SK-N-SH treated with all-trans-retinoic acid at 6 μM for 48 hours (cell line): ENCODE data around the gene INPP5J.

Source experiments
- ARNTL ChIP-seq: fragments of 450-650 bp; formaldehyde crosslinking; IDR thresholded peaks from 2 replicates; pipeline ENCODE4 v1.5.0; 2020; ENCODE audit warnings: low read depth, mild to moderate bottlenecking, moderate library complexity, borderline replicate concordance
- BACH2 ChIP-seq: fragments of 250-450 bp; sonication (Bioruptor Pico); IDR thresholded peaks from 2 replicates; pipeline ENCODE4 v1.9.0; 2021; ENCODE audit warnings: mild to moderate bottlenecking, borderline replicate concordance
- CSDC2 ChIP-seq: fragments of 250-450 bp; sonication (Bioruptor Pico); IDR thresholded peaks from 2 replicates; pipeline ENCODE4 v1.5.0; 2020; ENCODE audit warnings: mild to moderate bottlenecking, moderate library complexity
- GLIS3 ChIP-seq: fragments of 250-450 bp; sonication (Bioruptor Pico); IDR thresholded peaks from 2 replicates; pipeline ENCODE4 v1.5.0; 2020; ENCODE audit warnings: mild to moderate bottlenecking, moderate library complexity
- OSR1 ChIP-seq: fragments of 250-450 bp; sonication (Bioruptor Pico); IDR thresholded peaks from 2 replicates; pipeline ENCODE4 v1.8.0; 2022; ENCODE audit warnings: moderate library complexity, mild to moderate bottlenecking, inconsistent platforms
- PPARA ChIP-seq: fragments of 250-450 bp; sonication (Bioruptor Pico); IDR thresholded peaks from 2 replicates; pipeline ENCODE4 v1.5.0; 2020; ENCODE audit warnings: mild to moderate bottlenecking, borderline replicate concordance
- RARB ChIP-seq: fragments of 250-450 bp; sonication (Bioruptor Pico); IDR thresholded peaks from 2 replicates; pipeline ENCODE4 v1.8.0; 2021; ENCODE audit warnings: mild to moderate bottlenecking, moderate library complexity
- ZFP30 ChIP-seq: fragments of 450-650 bp; formaldehyde crosslinking; IDR thresholded peaks from 2 replicates; pipeline ENCODE4 v1.5.0; 2022; ENCODE audit warnings: mild to moderate bottlenecking, moderate library complexity
- TF ChIP-seq, protein P1 (sequence below): fragments of 250-450 bp; sonication (Bioruptor Pico); IDR thresholded peaks from 2 replicates; pipeline ENCODE4 v1.8.0; 2020; ENCODE audit warnings: mild to moderate bottlenecking, moderate library complexity, borderline replicate concordance

- TF ChIP-seq PPARA (CRISPR knock-in tag) (no peak), BACH2 (CRISPR knock-in tag) (no peak), GLIS3 (CRISPR knock-in tag) (no peak), ARNTL (no peak), ZFP30 (CRISPR knock-in tag) (no peak), OSR1 (CRISPR knock-in tag) (no peak), RARB (no peak), CSDC2 (CRISPR knock-in tag) (no peak)
- TF ChIP-seq, protein P1, sequence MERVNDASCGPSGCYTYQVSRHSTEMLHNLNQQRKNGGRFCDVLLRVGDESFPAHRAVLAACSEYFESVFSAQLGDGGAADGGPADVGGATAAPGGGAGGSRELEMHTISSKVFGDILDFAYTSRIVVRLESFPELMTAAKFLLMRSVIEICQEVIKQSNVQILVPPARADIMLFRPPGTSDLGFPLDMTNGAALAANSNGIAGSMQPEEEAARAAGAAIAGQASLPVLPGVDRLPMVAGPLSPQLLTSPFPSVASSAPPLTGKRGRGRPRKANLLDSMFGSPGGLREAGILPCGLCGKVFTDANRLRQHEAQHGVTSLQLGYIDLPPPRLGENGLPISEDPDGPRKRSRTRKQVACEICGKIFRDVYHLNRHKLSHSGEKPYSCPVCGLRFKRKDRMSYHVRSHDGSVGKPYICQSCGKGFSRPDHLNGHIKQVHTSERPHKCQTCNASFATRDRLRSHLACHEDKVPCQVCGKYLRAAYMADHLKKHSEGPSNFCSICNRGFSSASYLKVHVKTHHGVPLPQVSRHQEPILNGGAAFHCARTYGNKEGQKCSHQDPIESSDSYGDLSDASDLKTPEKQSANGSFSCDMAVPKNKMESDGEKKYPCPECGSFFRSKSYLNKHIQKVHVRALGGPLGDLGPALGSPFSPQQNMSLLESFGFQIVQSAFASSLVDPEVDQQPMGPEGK (CRISPR knock-in tag): no peak
These were observed 1.5 kb downstream of the INPP5J start for GRCh38 chr22:31124290-31124689.
